Stimulated activated CD8-positive, alpha-beta memory T cell treated with anti-CD3 and anti-CD28 coated beads, Interleukin-15, amount 100 ng/mL, for 1 hour (primary cell): Measurements from ENCODE around the gene CASKIN2.

Experiments used
- DNase-seq: peaks from one replicate; pipeline ENCODE4 v3.0.0-alpha.2; 2020; ENCODE audit warnings: low read depth

CASKIN2 gene

DNA sequence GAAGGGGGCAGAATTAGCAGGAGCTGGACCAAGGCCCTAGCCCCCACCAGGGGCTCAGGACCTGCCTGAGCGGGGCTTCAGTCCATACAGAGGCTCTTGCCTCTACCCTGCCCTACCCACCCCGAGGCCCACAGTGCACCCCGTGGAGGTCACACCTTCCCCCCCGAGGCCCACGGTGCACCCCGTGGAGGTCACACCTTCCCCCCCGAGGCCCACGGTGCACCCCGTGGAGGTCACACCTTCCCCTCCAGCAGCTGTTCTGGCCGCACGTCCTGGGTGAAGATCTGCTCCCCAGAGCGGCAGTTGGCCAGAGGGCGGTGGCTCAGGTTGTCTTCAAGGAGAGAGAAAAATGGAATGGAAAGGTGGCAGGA, 11.4 kb downstream of the CASKIN2 start:
- DNase-seq = no peak

DNA sequence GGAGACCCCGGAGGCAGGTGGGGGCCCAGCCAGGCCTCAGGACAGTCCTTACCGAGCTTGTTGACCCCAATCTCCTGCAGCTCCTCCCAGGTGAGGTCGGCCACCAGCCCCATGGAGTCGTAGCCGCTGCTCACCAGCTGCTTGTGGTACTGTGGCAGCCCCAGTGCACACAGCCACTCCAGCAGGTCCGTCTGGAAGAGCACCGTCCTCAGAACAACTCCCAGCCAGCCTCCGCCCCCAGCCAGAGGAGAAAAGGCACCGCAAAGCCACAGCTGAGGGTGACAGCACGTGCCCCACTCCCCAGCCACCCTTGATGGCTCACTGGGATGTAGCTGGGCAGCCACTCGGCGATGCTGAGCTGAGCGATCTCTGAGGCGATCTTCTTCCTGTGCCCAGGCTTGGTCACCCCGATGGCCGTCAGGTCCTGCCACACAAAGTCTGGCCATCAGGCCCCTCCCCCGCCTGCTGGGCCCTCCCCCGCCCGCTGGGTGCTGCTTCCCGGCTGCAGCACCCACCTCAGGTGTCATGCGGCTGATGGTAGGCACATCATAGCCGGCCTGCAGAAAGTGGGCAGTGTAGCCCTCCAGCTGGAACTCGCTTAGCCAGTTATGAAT, 11.9 kb downstream of the CASKIN2 start:
- no peak for DNase-seq

DNA sequence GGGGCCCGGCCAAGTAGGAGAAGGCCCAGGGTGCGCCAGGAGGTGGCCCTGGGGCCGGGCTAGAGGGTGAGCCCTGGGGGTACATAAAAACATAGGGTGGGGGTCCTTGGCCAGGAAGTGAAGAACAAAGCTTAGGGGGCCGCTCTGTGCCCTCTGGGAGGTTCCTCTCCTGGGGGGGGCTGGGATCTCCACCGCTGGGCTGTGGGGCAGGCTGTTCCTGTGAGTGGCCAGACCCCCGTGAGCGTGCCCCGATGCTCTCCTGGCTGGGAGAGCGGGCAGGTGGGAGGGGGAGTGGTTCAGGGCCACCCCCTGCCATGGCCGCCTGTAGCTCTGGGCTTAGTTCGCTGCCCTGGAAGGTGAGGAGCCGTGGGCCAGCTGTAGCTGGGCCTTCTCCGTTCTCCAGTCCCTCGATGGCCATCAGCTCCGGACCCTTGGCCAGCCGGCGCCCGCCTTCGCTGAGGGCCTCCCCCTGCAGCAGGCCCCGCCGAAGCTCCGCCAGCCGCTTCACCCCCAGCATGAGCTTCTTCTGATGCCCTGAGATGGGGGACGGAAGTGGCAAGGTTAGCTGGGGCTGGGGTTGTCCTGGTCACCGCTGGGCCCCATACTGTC, 12.5 kb downstream of the CASKIN2 start:
- DNase-seq = no peak

DNA sequence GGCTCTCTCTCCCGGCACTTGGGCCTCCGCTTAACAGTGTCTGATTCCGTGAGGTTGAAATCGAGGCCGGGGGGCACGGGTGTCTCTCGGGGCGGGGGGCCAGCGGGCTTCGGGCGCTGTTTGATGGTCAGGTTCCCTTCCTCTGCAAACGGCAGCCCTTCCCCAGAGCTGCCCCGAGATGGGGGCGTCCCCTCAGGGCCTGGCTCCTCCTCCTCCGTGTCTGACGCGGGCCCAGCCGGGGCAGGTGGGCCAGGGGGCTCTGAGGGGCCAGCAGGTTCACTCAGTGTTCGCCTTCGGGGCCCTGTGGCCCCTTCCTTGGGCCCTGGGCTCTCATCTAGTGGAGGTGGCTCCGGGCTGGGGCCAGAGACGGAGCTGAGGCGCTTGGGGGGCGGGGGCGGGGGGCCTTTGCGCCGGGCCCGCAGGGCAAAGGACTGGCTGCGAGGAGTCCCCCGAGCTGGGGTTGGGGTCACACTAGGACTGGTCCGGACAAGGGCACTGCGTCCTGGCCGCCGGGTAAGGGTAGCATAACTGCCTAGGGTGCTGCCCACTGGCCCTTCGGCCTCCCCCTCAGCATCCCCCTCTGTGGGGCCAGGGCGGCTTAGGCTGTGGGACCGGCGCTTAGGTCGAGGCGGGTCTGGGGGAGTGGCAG, 13.1 kb downstream of the CASKIN2 start:
- DNase-seq = no peak

DNA sequence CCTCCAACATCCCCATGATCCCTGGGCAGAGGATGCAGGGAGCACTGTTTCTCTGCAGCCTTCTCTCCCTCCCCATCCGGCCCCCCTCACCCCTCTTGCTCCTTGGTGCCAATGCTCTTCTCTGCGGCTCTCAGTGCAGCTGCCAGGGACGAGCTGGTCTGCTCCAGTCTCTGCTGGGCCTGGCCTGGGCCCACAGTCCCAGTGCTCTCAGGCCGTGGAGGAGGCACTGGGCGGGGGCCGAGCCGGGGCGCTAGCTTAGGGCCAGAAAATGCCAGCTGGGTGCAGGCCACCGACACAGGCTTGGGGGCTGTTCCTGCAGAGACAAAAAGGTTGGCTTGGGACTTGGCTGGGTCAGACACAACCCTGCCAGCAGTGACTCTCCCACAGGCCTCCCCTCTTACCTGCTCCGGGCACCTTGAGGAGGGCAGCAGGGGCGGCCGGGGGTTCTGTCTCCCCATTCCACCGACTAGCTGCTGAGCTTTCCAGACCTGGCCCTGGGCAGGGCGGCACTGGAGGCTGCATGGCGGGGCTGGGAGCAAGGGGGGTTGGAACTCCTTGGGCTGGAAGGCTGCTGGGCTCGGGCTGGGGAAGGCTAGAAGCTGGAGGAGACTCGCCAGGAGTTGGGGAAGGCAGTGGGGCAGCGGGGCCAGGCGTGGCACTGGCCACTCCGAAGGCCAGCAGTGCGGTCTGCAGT, 13.8 kb downstream of the CASKIN2 start:
- DNase-seq = no peak

DNA sequence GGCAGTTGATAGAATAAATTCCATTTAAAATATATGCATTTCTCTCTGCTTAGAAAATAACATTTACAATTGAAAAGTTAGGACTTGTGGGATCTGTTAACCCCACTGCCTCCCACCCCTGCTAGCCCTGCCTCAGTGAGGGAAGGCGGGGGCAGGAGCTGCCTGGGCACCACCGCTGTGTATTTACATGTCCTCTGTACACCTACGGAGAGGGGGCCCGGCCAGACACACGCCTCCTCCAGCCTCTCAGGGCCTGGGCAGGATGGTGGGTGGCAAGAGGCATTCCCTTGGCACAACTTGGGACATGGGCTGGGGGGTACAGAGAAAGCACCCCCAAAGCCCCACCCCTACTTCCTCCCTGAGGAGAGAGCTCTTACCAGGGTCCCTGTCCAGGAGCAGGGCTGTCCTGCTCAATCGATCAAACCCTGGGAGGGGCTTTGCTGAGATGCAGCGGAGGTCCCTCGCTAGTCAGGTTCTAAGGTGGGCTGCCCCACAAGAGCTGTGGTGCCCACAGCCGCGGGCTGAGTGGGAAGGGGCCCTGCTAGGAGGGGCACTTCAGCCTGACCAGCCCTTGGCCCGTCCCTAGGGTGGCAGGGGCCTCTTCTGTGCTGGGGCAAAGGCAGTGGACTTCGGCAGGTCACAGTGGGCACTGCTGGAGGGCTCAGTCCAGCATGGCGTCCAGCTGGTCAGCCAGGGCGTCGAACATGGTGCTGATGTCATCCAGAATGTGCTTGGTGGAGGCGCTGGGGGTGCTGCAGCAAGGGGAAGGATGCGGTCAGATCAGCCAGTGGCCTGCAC, 14.7 kb downstream of the CASKIN2 start:
- no peak for DNase-seq

DNA sequence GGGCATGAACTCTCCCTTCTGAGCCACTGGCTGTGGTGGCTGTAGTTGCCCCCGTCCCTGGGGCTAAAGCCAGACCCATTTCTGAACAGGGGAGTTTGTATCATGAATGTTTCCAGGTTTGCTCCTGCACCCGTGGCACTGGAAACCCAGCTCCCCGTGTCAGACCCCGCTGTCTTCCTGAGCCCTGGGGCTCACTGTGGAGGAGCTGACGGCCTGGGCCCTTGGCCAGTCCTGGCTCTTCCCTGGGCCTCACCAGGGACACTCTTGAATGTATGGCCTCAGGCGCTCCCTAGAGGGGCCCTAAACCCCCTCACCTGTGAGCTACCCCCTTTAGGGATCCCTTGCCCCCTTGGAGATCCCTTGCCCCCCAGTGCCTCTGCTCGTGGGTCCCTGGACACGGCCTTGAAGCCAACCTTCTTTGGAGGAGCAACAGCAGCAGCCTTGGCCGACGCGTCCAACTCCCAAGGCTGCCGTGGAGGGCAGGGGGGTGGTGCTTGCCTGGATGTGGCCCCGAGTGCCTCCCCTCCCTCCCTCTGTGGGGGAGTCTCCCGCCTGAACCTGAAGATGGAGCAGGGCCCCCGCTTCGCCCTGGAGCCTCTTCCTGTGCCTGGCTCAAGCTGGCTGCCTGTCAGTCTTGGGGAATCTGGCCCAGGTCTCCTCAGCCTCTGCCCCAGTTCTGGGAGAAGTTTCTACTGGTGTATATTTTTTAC, 15.9 kb downstream of the CASKIN2 start:
- no peak for DNase-seq

DNA sequence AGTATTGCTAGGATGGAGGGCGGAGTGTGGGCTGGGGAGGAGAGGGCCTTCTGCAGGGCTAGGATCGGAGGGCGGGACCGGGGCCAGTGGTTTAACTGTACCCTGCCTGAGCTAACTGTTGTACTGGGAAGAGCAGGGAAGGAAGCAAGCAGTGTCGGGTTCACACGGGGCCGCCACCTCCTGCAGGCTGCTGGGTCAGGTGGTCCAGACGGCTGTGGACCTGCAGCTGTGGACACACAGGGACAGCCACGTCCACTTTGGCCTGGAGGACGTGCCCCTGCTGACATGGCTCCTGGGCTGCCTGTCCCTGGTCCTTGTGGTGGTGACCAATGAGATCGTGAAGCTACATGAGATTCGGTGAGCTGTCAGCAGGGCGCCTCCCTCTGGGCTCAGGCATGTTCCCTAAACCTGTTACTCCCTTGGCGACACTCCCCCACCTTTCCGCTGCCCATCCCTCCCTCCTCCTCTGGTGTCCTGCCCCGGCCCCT, 16.6 kb downstream of the CASKIN2 start:
- DNase-seq = no peak

DNA sequence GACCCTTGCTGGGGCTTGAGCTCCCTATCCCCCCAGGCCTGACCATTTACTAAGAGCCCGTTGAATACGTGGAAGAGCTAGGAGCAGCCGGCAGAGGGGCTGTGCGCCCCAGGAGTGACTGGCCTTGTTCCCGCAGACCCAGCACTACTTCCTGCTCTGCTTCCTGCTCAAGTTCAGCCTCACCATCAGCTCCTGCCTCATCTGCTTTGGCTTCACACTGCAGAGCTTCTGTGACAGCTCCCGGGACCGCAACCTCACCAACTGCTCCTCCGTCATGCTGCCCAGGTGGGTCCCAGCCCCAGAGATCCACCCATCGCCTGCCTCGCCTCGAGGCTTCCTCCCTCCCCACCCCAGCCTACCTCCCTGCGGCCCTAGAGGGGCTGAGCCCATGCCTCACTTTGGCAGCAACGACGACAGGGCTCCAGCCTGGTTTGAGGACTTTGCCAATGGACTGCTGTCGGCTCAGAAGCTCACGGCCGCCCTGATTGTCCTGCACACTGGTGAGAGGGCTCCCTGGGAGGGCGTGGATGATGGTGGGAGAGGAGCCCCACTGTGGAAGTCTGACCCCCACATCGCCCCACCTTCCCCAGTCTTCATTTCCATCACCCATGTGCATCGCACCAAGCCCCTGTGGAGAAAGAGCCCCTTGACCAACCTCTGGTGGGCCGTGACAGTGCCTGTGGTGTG, 17.2 kb downstream of the CASKIN2 start:
- DNase-seq = no peak

DNA sequence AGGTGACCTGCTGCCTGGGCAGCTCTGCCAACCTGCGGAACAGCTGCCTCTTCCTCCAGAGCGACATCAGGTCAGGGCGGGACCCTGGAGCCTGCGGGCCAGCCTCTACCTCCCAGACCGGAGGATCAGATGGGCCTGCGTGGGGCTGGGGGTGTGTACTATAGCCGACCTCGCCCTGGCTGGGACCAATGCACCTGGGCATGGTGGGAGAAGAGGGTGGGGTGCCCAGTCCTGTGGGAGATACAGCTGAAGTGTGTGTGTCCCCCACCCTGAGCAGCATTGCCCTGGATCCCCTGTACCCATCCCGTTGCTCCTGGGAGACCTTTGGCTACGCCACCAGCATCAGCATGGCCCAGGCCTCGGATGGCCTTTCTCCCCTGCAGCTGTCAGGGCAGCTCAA, 19.3 kb downstream of the CASKIN2 start:
- no peak for DNase-seq

DNA sequence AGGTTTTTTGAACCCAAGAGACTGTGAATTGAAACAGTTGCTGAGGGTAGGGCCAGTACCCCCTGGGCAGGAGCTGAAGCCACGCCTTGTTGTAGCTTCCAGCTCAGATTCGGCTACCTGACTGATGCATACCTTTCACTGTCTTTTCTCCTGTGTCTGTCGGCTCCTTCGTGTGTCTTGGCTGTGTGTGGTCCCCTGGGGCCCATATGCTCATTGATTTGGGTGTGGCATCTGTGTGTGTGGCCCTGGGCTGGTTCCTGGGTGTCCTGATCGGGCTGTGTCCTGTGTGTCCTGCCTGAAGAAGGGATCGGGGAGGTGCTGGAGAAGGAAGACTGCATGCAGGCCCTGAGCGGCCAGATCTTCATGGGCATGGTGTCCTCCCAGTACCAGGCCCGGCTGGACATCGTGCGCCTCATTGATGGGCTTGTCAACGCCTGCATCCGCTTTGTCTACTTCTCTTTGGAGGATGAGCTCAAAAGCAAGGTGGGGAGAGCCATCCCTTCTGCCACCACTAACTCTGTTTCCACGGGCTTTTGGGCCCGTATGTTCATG, 20.9 kb downstream of the CASKIN2 start:
- DNase-seq = no peak

DNA sequence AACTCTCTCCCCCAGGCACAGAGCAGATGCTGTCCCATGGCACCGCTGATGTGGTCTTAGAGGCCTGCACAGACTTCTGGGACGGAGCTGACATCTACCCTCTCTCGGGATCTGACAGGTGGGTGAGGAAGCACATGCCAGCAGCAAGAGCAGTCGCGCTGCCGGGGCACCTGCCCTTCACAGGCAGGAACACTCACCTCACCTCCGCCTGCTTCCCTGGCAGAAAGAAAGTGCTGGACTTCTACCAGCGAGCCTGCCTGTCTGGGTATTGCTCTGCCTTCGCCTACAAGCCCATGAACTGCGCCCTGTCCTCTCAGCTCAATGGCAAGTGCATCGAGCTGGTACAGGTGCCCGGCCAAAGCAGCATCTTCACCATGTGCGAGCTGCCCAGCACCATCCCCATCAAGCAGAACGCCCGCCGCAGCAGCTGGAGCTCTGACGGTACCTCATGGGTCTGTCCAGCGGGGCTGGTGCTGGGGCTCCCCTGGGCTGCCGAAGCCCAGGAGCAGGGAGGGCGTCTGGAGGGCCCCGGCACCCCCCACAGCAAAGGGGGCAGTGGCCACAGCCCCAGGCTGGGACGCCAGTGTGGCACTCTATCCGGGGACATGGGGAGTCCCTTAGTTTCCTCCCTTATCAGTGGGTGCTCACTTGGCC, 21.7 kb downstream of the CASKIN2 start:
- DNase-seq = no peak

DNA sequence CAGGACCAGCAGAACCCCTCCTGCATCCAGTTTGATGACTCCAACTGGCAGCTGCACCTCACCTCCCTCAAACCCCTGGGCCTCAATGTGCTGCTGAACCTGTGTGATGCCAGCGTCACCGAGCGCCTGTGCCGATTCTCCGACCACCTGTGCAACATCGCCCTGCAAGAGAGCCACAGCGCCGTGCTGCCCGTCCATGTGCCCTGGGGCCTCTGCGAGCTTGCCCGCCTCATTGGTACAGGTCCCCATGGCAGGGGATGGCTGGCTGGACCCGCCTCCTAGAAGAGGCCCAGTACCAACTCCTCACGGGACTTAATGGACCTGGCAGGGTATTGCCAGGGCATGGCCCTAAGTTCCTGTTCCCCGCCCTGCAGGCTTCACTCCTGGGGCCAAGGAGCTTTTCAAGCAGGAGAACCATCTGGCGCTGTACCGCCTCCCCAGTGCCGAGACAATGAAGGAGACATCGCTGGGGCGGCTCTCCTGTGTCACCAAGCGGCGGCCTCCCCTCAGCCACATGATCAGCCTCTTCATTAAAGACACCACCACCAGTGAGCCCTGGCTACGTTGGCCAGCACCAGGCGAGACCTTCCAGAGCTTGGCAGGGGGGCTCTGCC, 22.7 kb downstream of the CASKIN2 start:
- DNase-seq = no peak

DNA sequence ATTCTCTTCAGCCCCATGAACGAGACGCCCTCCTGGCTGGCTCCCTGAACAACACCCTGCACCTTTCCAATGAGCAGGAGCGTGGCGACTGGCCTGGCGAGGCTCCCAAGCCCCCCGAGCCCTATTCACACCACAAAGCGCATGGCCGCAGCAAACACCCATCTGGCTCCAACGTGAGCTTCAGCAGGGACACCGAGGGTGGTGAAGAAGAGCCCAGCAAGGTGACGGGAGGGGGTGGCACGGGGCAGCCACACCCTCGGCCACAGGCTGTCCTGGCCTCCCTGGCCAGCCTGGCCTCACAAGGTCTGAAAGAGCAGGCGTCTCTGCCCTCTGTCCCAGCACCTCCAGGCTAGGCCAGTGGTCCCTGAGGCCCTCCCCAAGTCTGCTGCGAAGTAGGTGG, 23.7 kb downstream of the CASKIN2 start:
- DNase-seq = no peak

DNA sequence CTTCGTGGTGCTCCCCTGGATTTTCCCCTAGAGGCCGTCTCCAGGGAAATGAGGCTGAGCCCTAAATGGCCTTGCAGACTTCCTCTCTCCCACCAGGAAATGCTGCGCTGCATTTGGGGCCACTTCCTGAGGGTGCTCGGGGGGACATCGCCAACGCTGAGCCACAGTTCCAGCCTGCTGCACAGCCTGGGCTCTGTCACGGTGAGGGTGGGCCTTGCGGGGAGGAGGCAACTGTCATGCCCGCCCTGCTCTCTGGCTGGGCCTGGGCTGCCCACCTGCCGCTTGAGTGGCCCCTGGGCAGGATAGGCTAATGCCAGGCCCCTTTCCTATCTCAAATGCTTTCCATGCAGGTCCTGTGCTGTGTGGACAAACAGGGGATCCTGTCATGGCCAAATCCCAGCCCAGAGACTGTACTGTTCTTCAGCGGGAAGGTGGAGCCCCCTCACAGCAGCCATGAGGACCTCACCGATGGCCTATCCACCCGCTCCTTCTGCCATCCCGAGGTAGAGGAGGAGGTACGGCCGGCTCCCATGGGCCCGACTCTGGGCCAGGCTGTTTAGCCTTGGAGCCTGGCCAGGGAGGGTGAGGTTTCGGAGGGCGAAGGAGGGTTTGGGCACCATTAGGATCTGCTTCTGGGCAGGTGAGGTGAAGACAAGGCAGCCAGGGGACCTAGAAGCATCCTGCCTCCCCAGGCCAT, 24.2 kb downstream of the CASKIN2 start:
- DNase-seq = no peak

DNA sequence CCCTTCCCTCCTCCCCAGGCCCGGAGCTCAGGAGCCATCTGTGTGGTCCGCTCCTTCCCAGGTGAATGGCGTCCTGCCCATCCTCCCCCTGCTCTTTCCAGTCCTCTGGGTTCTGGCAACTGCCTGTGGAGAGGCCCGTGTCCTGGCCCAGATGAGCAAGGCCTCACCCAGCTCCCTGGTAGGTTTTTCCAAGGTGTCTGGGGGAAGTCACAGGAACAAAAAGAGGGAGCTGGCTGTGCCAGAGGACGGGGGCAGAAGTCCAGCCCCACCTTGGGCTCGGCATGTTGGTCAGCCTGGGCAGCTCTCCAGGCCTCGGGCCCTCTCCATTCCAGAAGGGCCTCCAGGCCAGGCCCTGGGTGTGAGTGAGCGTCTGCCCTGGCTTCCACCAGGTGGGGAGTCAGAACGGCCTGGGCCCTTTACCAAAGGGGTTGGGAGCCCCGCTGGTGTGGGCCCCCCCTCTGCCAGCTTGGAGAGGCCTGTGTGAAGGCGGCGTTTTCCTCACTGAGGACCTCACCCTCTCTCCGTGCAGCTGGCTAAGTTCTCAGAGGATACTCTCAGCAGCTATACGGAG, 25.1 kb downstream of the CASKIN2 start:
- DNase-seq = no peak

DNA sequence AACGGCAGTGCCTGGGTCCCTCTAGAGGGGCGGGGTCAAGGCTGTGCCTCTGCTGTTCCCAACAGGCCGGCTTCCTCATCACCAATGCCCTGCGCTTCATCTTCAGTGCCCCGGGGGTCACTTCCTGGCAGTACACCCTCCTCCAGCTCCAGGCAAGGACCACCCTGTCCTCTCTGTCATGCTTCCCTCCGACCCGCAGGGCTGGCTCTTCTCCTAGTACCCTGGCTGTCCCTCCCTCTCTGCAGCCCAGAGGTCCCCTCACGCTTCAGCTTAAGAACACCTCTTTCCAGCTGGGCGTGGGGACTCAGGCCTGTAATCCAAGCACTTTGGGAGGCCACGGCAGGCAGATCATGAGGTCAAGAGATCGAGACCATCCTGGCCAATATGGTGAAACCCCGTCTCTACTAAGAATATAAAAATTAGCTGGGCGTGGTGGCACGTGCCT, 25.8 kb downstream of the CASKIN2 start:
- no peak for DNase-seq

DNA sequence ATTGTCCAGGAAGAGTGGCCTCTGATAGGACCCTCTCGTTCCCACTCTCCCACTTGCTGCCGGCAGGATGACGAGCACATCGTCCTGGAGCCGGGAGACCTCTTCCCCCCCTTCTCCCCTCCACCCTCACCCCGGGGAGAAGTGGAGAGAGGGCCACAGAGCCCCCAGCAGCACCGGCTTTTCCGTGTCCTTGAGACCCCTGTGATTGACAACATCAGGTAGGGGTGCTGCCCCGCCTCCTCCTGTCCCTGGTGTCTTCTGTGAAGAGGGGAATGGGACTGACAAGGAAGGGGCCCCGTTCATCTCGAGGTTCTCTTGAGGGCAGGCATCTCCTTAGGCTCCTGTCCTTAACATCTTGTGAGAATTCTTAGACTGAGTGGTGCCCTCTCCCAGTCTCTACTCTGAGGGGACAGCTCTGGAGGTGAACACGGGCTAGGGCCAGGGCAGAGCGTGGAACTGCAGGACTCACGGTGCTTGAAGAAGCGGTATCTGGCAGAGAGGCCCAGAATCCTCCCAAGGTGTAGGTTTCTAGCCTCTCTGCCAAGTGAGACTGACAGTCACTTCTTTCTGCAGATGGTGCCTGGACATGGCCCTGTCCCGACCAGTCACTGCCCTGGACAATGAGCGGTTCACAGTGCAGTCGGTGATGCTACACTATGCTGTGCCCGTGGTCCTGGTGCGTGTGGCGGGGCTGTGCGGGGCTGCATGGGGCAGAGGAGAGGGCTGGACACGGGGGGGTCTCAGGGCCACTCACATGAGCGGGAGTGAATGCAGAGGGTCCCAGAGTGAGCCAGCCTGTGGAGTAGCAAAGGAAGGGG, 26.4 kb downstream of the CASKIN2 start:
- DNase-seq = no peak
